Adipose tissue (tissue), 3 donors: ENCODE measurements around the gene TMEM220. TPM values are rescaled to one million over a fixed set of nuclear protein-coding genes. Genes with fewer than 3 reads are reported as not detected.
A peak's percentile ranks its signal among the peaks of the same experiment; 100 is the strongest.

Experiments
- H3K27ac ChIP-seq: one replicate; pipeline ENCODE4 v1.5.1; 2013; ENCODE audit warnings: low read depth, low read length
- WGBS, 3 donors: extraction: QIAGEN DNeasy Blood & Tissue Kit; methylation state at CpG; one replicate each; pipeline ENCODE4 v1.1.7; 2013; 5-methylcytosine and 5-hydroxymethylcytosine counted together
- polyA plus RNA-seq, 3 donors: library from polyadenylated mRNA; stranded (reverse); fragments of 200-250 nt; gene quantifications; one replicate each; pipeline ENCODE4 v1.2.3, GENCODE V29; 2013
- donor health status: healthy with polysubstance abuse.
- donor health status: Bipolar disorder and iron deficiency.
- donor health status: healthy.

TMEM220 gene
- 10 to 100 TPM in 2 of 3 donors, 1 to 10 TPM in 1; 5.2 to 21.0 (median 18.1) TPM for polyA plus RNA-seq

- peak within 1 kb of the TSS; percentile 70 for H3K27ac ChIP-seq
- WGBS, 3 donors = 1% methylated on average over 76 to 79 of the region's 79 CpGs
Measured at GRCh38 chr17:10729334-10730193, at the start of gene TMEM220. TMEM220 (minus strand) TSS chr17:10730023; CDS start chr17:10729851, 172 bp downstream.

GRCh38 chr17:10779609-10780008, 49.8 kb upstream of the TMEM220 start:
- H3K27ac ChIP-seq = no peak overlapping the region
- WGBS, 3 donors = 78 to 86% (median 83%) methylated on average over 2 of the region's 2 CpGs

GRCh38 chr17:10777890-10778289, 48.1 kb upstream of the TMEM220 start:
- 74 to 80% (median 76%) methylated on average over 6 of the region's 6 CpGs for WGBS, 3 donors
- H3K27ac ChIP-seq = no peak overlapping the region

- 83 to 91% (median 88%) methylated on average over 11 of the region's 11 CpGs for WGBS, 3 donors
- H3K27ac ChIP-seq = no peak overlapping the region
Measured at GRCh38 chr17:10777131-10777807, 47.4 kb upstream of the TMEM220 start.

GRCh38 chr17:10776381-10776780, 46.6 kb upstream of the TMEM220 start:
- no peak overlapping the region for H3K27ac ChIP-seq
- 31 to 38% (median 31%) methylated on average over 2 of the region's 2 CpGs for WGBS, 3 donors

- WGBS, 3 donors = 72 to 84% (median 76%) methylated on average over 5 of the region's 5 CpGs
- no peak overlapping the region for H3K27ac ChIP-seq
Measured at GRCh38 chr17:10775740-10776356, 46.0 kb upstream of the TMEM220 start.

GRCh38 chr17:10775058-10775457, 45.2 kb upstream of the TMEM220 start:
- 82 to 96% (median 94%) methylated on average over 4 of the region's 4 CpGs for WGBS, 3 donors

GRCh38 chr17:10773391-10773790, 43.6 kb upstream of the TMEM220 start:
- WGBS, 3 donors = 40 to 81% (median 55%) methylated on average over 2 of the region's 2 CpGs
- H3K27ac ChIP-seq = no peak overlapping the region

More at GRCh38 chr17:10775058-10775457, 45.2 kb upstream of the TMEM220 start:
- H3K27ac ChIP-seq = no peak overlapping the region

- 38 to 40% (median 39%) methylated on average over 9 of the region's 9 CpGs for WGBS, 3 donors
- no peak overlapping the region for H3K27ac ChIP-seq
Measured at GRCh38 chr17:10772425-10773380, 42.9 kb upstream of the TMEM220 start.

- no peak overlapping the region for H3K27ac ChIP-seq
- WGBS, 3 donors = 80 to 89% (median 81%) methylated on average over 2 of the region's 2 CpGs
Measured at GRCh38 chr17:10771148-10771547, 41.3 kb upstream of the TMEM220 start.

- no peak overlapping the region for H3K27ac ChIP-seq
- WGBS, 3 donors = 82 to 92% (median 90%) methylated on average over 6 of the region's 6 CpGs
Measured at GRCh38 chr17:10769840-10770239, 40.0 kb upstream of the TMEM220 start.

- H3K27ac ChIP-seq = no peak overlapping the region
- WGBS, 3 donors = 84 to 93% (median 87%) methylated on average over 2 of the region's 2 CpGs
Measured at GRCh38 chr17:10768750-10769251, 39.0 kb upstream of the TMEM220 start.

- H3K27ac ChIP-seq = no peak overlapping the region
- WGBS, 3 donors = 87 to 91% (median 90%) methylated on average over 4 of the region's 4 CpGs
Measured at GRCh38 chr17:10767232-10767631, 37.4 kb upstream of the TMEM220 start.

- WGBS, 3 donors = 91 to 93% (median 93%) methylated on average over 1 of the region's 1 CpG
- no peak overlapping the region for H3K27ac ChIP-seq
Measured at GRCh38 chr17:10762037-10762436, 32.2 kb upstream of the TMEM220 start.

- 65 to 81% (median 78%) methylated on average over 2 of the region's 2 CpGs for WGBS, 3 donors
Measured at GRCh38 chr17:10761281-10761680, 31.5 kb upstream of the TMEM220 start.

GRCh38 chr17:10758062-10758461, 28.2 kb upstream of the TMEM220 start:
- WGBS, 3 donors = 37 to 92% (median 89%) methylated on average over 6 of the region's 6 CpGs
- H3K27ac ChIP-seq = no peak overlapping the region

More at GRCh38 chr17:10761281-10761680, 31.5 kb upstream of the TMEM220 start:
- no peak overlapping the region for H3K27ac ChIP-seq

GRCh38 chr17:10757647-10758046, 27.8 kb upstream of the TMEM220 start:
- no peak overlapping the region for H3K27ac ChIP-seq
- 46 to 83% (median 82%) methylated on average over 2 of the region's 2 CpGs for WGBS, 3 donors

GRCh38 chr17:10757067-10757466, 27.2 kb upstream of the TMEM220 start:
- WGBS, 3 donors = 45 to 92% (median 85%) methylated on average over 6 of the region's 6 CpGs
- no peak overlapping the region for H3K27ac ChIP-seq
